GM23248 (cell line): Measurements from ENCODE around the gene RPS6KA3. TPM values are rescaled to one million over a fixed set of nuclear protein-coding genes. Genes with fewer than 3 reads are reported as not detected.

Experiments
- DNase-seq: peaks from one replicate; pipeline ENCODE4 v3.0.0-alpha.2; 2015
- H2AFZ ChIP-seq: fragments of 200-600 bp; sonication (generic); 2 replicates; pipeline ENCODE4 v1.6.1; 2016; ENCODE audit warnings: antibody characterized with exemption
- H3F3A ChIP-seq: fragments of 200-600 bp; sonication (generic); 2 replicates; pipeline ENCODE4 v1.6.1; 2016; ENCODE audit warnings: mild to moderate bottlenecking, antibody characterized with exemption, mixed run types; ENCODE audit not compliant: insufficient read depth
- H3K27ac ChIP-seq: fragments of 200-600 bp; sonication (generic); 2 replicates; pipeline ENCODE4 v1.5.1; 2016; ENCODE audit warnings: mild to moderate bottlenecking
- H3K27me3 ChIP-seq: fragments of 200-600 bp; sonication (generic); replicated peaks from 2 replicates; pipeline ENCODE4 v1.6.1; 2016; ENCODE audit warnings: mild to moderate bottlenecking; ENCODE audit not compliant: insufficient read depth
- H3K36me3 ChIP-seq: fragments of 200-600 bp; sonication (generic); 2 replicates; pipeline ENCODE4 v1.6.1; 2016; ENCODE audit warnings: low read depth, mild to moderate bottlenecking
- H3K4me1 ChIP-seq: fragments of 200-600 bp; sonication (generic); 2 replicates; pipeline ENCODE4 v1.6.1; 2016; ENCODE audit warnings: mild to moderate bottlenecking; ENCODE audit not compliant: insufficient read depth
- H3K4me2 ChIP-seq: fragments of 200-600 bp; sonication (generic); one replicate; pipeline ENCODE4 v1.6.1; 2016; ENCODE audit warnings: mild to moderate bottlenecking; ENCODE audit not compliant: unreplicated experiment
- H3K4me3 ChIP-seq: fragments of 200-600 bp; sonication (generic); 2 replicates; pipeline ENCODE4 v1.5.1; 2016; ENCODE audit warnings: mild to moderate bottlenecking
- H3K79me2 ChIP-seq: fragments of 200-600 bp; sonication (generic); 2 replicates; pipeline ENCODE4 v1.6.1; 2016; ENCODE audit warnings: mild to moderate bottlenecking; ENCODE audit not compliant: insufficient read depth
- H3K9ac ChIP-seq: fragments of 200-600 bp; sonication (generic); 2 replicates; pipeline ENCODE4 v1.6.1; 2016; ENCODE audit warnings: mild to moderate bottlenecking
- H3K9me2 ChIP-seq: fragments of 200-600 bp; sonication (generic); 2 replicates; pipeline ENCODE4 v1.6.1; 2016; ENCODE audit warnings: mixed run types, mild to moderate bottlenecking, moderate library complexity; ENCODE audit not compliant: insufficient read depth
- H3K9me3 ChIP-seq: fragments of 200-600 bp; sonication (generic); one replicate; pipeline ENCODE4 v1.6.1; 2017; ENCODE audit warnings: low read depth
- H4K20me1 ChIP-seq: fragments of 200-600 bp; sonication (generic); 2 replicates; pipeline ENCODE4 v1.6.0; 2016; ENCODE audit not compliant: insufficient read depth
- EZH2 ChIP-seq: fragments of 200-600 bp; sonication (generic); IDR thresholded peaks from 2 replicates; pipeline ENCODE4 v1.6.1; 2018; ENCODE audit warnings: antibody characterized with exemption, mild to moderate bottlenecking; ENCODE audit not compliant: insufficient read depth, poor library complexity, severe bottlenecking
- EZH2phosphoT487 ChIP-seq: fragments of 200-600 bp; sonication (generic); IDR thresholded peaks from 2 replicates; pipeline ENCODE4 v1.6.1; 2018; ENCODE audit warnings: antibody characterized with exemption, moderate library complexity, mild to moderate bottlenecking, low read depth; ENCODE audit not compliant: insufficient read depth
- WGBS, 2 experiments: methylation state at CpG; one replicate each; pipeline ENCODE4 v1.1.6; 2015 to 2017; ENCODE audit warnings: low lambda C conversion rate in 2 of 2, low coverage in 1 of 2; ENCODE audit errors: missing lambda C conversion rate in 2 of 2; 5-methylcytosine and 5-hydroxymethylcytosine counted together
- in situ Hi-C: fragments of 300-500 bp; cut with MboI; formaldehyde crosslinking; loops from 2 replicates; pipeline ENCODE4 v1.15.0; 2020
- polyA plus RNA-seq: library from polyadenylated mRNA; unstranded; fragments of >200 nt; fragmentation: Nextera tagmentation; extraction: Ambion mirVana; gene quantifications from 2 replicates; pipeline ENCODE4 v1.2.1, GENCODE V29; 2016
- total RNA-seq: library from RNA; depleted of rRNA; stranded (reverse); fragments of >200 nt; shearing (Covaris generic); gene quantifications from 2 replicates; pipeline ENCODE4 v1.2.3, GENCODE V29; 2014; rRNA removed

The RPS6KA3 gene
- total RNA-seq (28.5 and 33.8 TPM in 2 replicates), polyA plus RNA-seq (8.1 and 13.3 TPM in 2 replicates)

DNA sequence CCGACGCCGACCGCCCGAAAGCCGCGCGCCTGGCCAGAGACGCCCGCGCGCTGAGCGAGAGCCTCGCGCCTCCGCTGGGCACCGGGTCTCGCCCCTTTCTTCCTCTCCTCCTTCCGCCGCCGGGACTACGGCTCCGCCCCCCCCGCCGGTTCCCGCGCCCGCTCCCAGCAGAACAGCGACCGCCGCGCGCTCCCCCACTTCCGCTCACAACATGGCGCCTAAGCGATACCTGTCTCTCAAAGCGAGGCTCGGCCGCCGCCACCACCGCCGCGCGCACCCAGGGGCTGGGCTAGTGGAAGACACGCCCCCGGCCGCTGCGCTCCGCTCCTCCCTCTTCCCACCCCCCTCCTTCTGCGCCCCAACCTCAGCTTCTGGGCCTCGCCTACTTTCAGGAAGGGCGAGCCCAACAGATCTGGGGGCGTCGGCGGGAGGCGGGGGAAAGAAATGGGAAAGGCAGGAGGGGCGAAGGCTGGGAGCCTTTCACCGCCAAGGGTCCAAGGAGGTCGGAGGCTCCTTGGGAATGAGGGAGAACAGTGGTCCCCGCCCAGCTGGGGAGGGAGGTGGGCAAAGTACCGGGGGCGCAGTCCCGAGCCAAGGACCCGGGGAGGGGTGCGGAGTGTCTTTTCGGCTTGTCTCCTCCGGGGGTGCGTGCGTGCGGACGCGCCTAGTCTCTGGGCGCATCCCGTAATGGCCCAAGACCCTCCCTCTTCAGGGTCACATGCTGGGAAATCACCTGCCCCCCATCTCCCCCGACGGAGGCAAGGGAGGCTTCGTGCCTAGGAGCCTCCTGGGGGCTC, at the start of gene RPS6KA3:
Gene RPS6KA3 (minus strand): TSS at position 100 of the 797 bp plus-strand sequence. CDS start 277 bp downstream, outside the sequence.
- WGBS, 2 experiments: 0 to 2% methylated on average over 11 to 22 of the region's 77 CpGs
- Histone ChIP-seq H3K4me2 (peak within 1 kb of the TSS; percentile 92), H3K9me2 (no peaks in the 10 kb centered on the region), H2AFZ (peak within 1 kb of the TSS; percentile 86), H3K27me3 (no peaks in the 10 kb centered on the region), H4K20me1 (no peaks in the 10 kb centered on the region), H3K27ac (peak within 1 kb of the TSS; percentile 97), H3K4me1 (peaks cover 41% of the 10 kb centered on the region), H3K36me3 (no peaks in the 10 kb centered on the region), H3K4me3 (peak within 1 kb of the TSS; percentile 90), H3K79me2 (peaks cover 37% of the 10 kb centered on the region), H3K9ac (peak within 1 kb of the TSS; percentile 97), H3F3A (peaks cover 42% of the 10 kb centered on the region; the same call in 1 of the 2 replicates), H3K9me3 (no peaks in the 10 kb centered on the region)
- peak; percentile 86 for DNase-seq
- TF ChIP-seq EZH2 (no peak), EZH2phosphoT487 (no peak)
- in situ Hi-C loops: no loop called here

DNA sequence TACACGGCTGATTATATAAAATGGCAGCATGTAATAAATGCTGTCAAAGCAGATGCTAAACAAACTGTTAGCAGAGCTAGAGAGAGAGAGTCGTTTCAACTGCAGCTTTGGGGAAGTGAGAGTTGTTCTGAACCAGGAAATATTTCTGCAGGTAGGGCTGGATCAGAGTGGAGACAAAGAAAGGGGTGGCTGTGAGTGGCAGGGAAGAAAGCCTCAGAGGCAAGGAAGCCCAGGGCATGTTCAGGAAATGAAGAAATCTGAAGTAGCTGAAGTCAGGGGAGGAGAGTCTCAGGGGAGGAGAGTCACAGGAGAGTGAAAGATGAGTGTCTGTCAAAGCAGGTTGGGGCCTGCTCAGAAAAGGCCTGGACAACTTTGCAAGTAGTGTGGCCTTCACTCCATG, 48.4 kb upstream of the RPS6KA3 start:
- no peak for DNase-seq
- Histone ChIP-seq H4K20me1 (no peaks in the 10 kb centered on the region), H3K27ac (no peak overlapping the region), H3K36me3 (no peaks in the 10 kb centered on the region), H3K4me2 (no peak overlapping the region), H3K9me2 (no peaks in the 10 kb centered on the region), H3K4me1 (no peaks in the 10 kb centered on the region), H3K9ac (no peak overlapping the region), H3K79me2 (no peaks in the 10 kb centered on the region), H3K9me3 (no peaks in the 10 kb centered on the region), H3K27me3 (no peaks in the 10 kb centered on the region), H3F3A (no peaks in the 10 kb centered on the region), H3K4me3 (no peak overlapping the region), H2AFZ (no peak overlapping the region)
- no peak for TF ChIP-seq EZH2
- no peak for TF ChIP-seq EZH2phosphoT487
- in situ Hi-C loops: no loop called here
- 55 to 64% methylated on average over 2 of the region's 2 CpGs for WGBS, 2 experiments

DNA sequence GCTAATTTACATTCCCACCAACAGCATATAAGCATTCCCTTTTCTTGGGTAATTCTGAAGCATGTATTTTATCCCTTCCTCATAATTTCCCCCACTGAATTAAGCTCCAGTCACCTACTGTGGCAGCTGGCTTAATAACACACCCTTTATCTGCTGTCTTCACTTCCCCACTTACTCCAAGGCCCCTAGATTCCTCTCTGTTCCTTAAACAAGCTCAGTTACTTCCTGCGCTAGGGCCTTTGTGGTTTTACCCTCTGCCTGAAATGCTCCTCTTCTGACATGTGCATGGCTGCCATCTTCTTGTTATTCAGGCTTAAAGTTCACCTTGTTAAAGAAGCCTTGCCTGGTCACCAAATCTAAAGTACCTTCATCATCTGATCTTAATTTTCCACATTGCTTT, 47.2 kb upstream of the RPS6KA3 start:
- TF ChIP-seq EZH2phosphoT487: no peak
- TF ChIP-seq EZH2: no peak
- Histone ChIP-seq H3K27me3 (no peaks in the 10 kb centered on the region), H3K4me2 (no peak overlapping the region), H3K9me3 (no peaks in the 10 kb centered on the region), H4K20me1 (no peaks in the 10 kb centered on the region), H2AFZ (no peak overlapping the region), H3K9ac (no peak overlapping the region), H3K9me2 (no peaks in the 10 kb centered on the region), H3K4me1 (no peaks in the 10 kb centered on the region), H3K4me3 (no peak overlapping the region), H3K36me3 (no peaks in the 10 kb centered on the region), H3K27ac (no peak overlapping the region), H3K79me2 (no peaks in the 10 kb centered on the region), H3F3A (no peaks in the 10 kb centered on the region)
- WGBS, 2 experiments: 89 to 100% methylated on average over 1 of the region's 1 CpG
- in situ Hi-C loops: no loop called here
- no peak for DNase-seq

DNA sequence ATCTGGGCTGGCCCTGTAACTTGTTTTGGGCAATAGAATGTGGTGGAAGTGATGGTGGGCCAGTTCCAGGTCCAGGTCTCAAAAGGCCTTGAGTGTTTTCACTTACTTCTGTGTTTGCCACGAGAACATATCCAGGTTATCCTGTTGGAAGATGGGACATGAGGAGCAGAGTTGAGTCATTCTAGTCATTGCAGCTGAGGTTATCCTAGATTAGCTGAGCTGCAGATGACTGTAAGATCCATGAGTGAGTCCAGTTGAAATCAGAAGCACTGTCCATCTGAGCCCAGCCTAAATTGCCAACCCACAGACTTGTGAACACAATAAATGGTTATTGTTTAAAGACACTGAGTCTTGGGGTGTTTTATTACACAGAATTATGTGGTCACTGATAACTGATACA, 45.3 kb upstream of the RPS6KA3 start:
- Histone ChIP-seq H3K79me2 (no peaks in the 10 kb centered on the region), H3K9ac (no peak overlapping the region), H3K9me2 (no peaks in the 10 kb centered on the region), H3K9me3 (no peaks in the 10 kb centered on the region), H3F3A (no peaks in the 10 kb centered on the region), H3K36me3 (no peaks in the 10 kb centered on the region), H3K4me1 (no peaks in the 10 kb centered on the region), H3K4me3 (no peak overlapping the region), H3K27ac (no peak overlapping the region), H3K27me3 (no peaks in the 10 kb centered on the region), H4K20me1 (no peaks in the 10 kb centered on the region), H3K4me2 (no peak overlapping the region), H2AFZ (no peak overlapping the region)
- in situ Hi-C loops: no loop called here
- WGBS, 2 experiments: 67 to 86% methylated on average over 1 of the region's 1 CpG
- TF ChIP-seq EZH2phosphoT487: no peak
- TF ChIP-seq EZH2: no peak
- DNase-seq: no peak
